K562 (cell line): ENCODE measurements around the gene TM7SF2. TPM values are rescaled to one million over a fixed set of nuclear protein-coding genes. Genes with fewer than 3 reads are reported as not detected.
A peak's percentile ranks its signal among the peaks of the same experiment; 100 is the strongest.

Source experiments
- ATF1 ChIP-seq, 2 experiments: fragments of 450-650 bp in 1 of 2; IDR thresholded peaks; 2 replicates each; pipeline ENCODE4 v1.6.1; 2016; ENCODE audit warnings: missing compliant biosample characterization in 1 of 2, missing genetic modification characterization in 1 of 2
- ATF7 ChIP-seq: fragments of 450-650 bp; IDR thresholded peaks from 2 replicates; pipeline ENCODE4 v1.7.1; 2014; ENCODE audit warnings: mild to moderate bottlenecking, moderate library complexity
- FOS ChIP-seq: IDR thresholded peaks from 3 replicates; pipeline ENCODE4 v1.6.1; 2011; ENCODE audit not compliant: insufficient read length; ENCODE audit errors: extremely low read depth
- LEF1 ChIP-seq: fragments of 450-650 bp; IDR thresholded peaks from 2 replicates; pipeline ENCODE4 v1.6.1; 2016; ENCODE audit warnings: mild to moderate bottlenecking
- RBM17 ChIP-seq: fragments of 200-400 bp; formaldehyde crosslinking; IDR thresholded peaks from 2 replicates; pipeline ENCODE4 v1.6.1; 2017; ENCODE audit warnings: low read depth, mild to moderate bottlenecking, low read length, borderline replicate concordance
- SMARCB1 ChIP-seq: IDR thresholded peaks from 2 replicates; pipeline ENCODE4 v1.6.1; 2011; ENCODE audit warnings: improper control_type of control experiment, low read depth; ENCODE audit not compliant: insufficient read length
- ZEB2 ChIP-seq: fragments of 450-650 bp; IDR thresholded peaks from 2 replicates; pipeline ENCODE4 v1.6.1; 2016
- ZNF239 ChIP-seq: fragments of 250-450 bp; sonication (Bioruptor Pico); IDR thresholded peaks from 2 replicates; pipeline ENCODE4 v1.4.0; 2020; ENCODE audit warnings: mild to moderate bottlenecking
- ZNF384 ChIP-seq: IDR thresholded peaks from 2 replicates; pipeline ENCODE4 v1.6.1; 2012; ENCODE audit warnings: low read depth, low read length, improper control_type of control experiment
- ZNF507 ChIP-seq: conservative IDR thresholded peaks from 2 replicates; pipeline ENCODE4 v1.6.1; 2017; ENCODE audit warnings: missing genetic modification characterization, missing compliant biosample characterization
- polyA plus RNA-seq, 8 experiments: library from polyadenylated mRNA; depleted of rRNA in 4 of 8; stranded (reverse) in 5 of 8; unstranded in 3 of 8; fragments of >200 nt; fragmentation: Nextera tagmentation in 2 of 8; fragmentation: Illumina TruSeq in 1 of 8; extraction: Ambion mirVana in 2 of 8; extraction: Trizol in 1 of 8; gene quantifications; 2 replicates each; pipeline versions ENCODE4 v1.2.1 to v1.2.3, GENCODE V29; 2011 to 2014; ENCODE audit warnings: inconsistent platforms in 1 of 8, missing spikeins in 1 of 8
- total RNA-seq, 7 experiments: library from RNA; depleted of rRNA in 6 of 7; stranded (reverse); fragments of >200 nt in 6 of 7; fragmentation: Illumina TruSeq in 2 of 7; extraction: Trizol in 2 of 7; gene quantifications; 2 replicates each; pipeline versions ENCODE4 v1.2.1 to v1.2.3, GENCODE V29; 2011 to 2021; ENCODE audit warnings: low replicate concordance in 1 of 7
- TF ChIP-seq, protein P1 (sequence below): fragments of 450-650 bp; IDR thresholded peaks from 2 replicates; pipeline ENCODE4 v1.6.1; 2016; ENCODE audit warnings: mild to moderate bottlenecking, moderate library complexity
- TF ChIP-seq, protein P2 (sequence below): fragments of 250-450 bp; sonication (Bioruptor Pico); IDR thresholded peaks from 2 replicates; pipeline ENCODE4 v1.5.0; 2022; ENCODE audit warnings: mild to moderate bottlenecking
- TF ChIP-seq, protein P3 (sequence below), 2 experiments: fragments of 450-650 bp; IDR thresholded peaks; 2 replicates each; pipeline ENCODE4 v1.6.1; 2016

The TM7SF2 gene
- total and polyA plus RNA-seq, 9 of the 15 experiments (the other 6 are each of a cell fraction or from before 2014, with no cell fraction given): 1.2 to 22.0 (median 14.3) TPM

DNA sequence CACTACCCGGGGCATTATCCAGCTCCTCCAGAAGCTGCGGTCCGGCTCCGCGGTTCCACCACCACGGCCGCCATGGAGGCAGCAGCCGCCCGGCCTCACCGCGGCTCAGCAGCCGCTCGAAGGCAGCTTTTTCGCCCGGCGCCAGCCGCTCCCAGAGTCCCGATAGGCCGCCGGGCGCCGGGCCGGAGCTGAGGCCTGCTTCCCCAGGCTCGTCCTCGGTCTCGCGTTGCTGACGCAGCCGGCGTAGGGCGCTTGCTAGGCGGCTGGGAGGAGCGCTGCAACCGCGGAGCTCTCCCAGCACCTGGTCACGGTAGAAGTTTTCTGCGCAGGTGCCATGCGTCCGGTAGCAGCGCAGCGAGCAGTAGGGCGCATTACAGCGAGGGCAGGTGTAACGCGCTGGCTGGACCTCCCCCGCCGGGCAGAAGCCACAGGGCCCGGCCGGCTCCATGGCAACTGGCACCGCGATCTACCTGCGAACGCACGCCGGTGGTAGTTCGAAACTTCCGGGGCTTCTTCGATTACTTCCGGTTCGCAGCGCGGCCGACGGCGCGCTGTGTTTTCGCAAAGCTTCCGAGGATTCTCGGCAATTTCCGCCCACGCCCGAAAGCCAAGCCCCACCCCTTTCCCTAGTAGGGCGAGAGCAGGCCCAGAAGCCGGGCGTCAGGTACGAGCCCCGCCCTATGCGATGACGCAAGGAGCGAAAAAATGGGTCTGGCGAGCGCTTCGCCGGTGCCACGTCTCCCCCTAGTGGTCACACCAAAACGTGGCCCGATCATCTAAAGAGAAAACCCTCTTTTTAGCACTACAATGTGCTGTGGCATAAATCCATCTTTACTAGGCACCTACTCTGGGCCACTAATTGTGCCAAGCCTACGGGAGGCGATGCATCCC is 5.8 kb downstream of the TM7SF2 start, which contains the start of gene ZNHIT2 (continued):
- TF ChIP-seq FOS: no peak
- peak; percentile 97 for TF ChIP-seq ATF7
- no peak for TF ChIP-seq LEF1
- no peak for TF ChIP-seq ZNF507 (tag)
- TF ChIP-seq, protein P1, sequence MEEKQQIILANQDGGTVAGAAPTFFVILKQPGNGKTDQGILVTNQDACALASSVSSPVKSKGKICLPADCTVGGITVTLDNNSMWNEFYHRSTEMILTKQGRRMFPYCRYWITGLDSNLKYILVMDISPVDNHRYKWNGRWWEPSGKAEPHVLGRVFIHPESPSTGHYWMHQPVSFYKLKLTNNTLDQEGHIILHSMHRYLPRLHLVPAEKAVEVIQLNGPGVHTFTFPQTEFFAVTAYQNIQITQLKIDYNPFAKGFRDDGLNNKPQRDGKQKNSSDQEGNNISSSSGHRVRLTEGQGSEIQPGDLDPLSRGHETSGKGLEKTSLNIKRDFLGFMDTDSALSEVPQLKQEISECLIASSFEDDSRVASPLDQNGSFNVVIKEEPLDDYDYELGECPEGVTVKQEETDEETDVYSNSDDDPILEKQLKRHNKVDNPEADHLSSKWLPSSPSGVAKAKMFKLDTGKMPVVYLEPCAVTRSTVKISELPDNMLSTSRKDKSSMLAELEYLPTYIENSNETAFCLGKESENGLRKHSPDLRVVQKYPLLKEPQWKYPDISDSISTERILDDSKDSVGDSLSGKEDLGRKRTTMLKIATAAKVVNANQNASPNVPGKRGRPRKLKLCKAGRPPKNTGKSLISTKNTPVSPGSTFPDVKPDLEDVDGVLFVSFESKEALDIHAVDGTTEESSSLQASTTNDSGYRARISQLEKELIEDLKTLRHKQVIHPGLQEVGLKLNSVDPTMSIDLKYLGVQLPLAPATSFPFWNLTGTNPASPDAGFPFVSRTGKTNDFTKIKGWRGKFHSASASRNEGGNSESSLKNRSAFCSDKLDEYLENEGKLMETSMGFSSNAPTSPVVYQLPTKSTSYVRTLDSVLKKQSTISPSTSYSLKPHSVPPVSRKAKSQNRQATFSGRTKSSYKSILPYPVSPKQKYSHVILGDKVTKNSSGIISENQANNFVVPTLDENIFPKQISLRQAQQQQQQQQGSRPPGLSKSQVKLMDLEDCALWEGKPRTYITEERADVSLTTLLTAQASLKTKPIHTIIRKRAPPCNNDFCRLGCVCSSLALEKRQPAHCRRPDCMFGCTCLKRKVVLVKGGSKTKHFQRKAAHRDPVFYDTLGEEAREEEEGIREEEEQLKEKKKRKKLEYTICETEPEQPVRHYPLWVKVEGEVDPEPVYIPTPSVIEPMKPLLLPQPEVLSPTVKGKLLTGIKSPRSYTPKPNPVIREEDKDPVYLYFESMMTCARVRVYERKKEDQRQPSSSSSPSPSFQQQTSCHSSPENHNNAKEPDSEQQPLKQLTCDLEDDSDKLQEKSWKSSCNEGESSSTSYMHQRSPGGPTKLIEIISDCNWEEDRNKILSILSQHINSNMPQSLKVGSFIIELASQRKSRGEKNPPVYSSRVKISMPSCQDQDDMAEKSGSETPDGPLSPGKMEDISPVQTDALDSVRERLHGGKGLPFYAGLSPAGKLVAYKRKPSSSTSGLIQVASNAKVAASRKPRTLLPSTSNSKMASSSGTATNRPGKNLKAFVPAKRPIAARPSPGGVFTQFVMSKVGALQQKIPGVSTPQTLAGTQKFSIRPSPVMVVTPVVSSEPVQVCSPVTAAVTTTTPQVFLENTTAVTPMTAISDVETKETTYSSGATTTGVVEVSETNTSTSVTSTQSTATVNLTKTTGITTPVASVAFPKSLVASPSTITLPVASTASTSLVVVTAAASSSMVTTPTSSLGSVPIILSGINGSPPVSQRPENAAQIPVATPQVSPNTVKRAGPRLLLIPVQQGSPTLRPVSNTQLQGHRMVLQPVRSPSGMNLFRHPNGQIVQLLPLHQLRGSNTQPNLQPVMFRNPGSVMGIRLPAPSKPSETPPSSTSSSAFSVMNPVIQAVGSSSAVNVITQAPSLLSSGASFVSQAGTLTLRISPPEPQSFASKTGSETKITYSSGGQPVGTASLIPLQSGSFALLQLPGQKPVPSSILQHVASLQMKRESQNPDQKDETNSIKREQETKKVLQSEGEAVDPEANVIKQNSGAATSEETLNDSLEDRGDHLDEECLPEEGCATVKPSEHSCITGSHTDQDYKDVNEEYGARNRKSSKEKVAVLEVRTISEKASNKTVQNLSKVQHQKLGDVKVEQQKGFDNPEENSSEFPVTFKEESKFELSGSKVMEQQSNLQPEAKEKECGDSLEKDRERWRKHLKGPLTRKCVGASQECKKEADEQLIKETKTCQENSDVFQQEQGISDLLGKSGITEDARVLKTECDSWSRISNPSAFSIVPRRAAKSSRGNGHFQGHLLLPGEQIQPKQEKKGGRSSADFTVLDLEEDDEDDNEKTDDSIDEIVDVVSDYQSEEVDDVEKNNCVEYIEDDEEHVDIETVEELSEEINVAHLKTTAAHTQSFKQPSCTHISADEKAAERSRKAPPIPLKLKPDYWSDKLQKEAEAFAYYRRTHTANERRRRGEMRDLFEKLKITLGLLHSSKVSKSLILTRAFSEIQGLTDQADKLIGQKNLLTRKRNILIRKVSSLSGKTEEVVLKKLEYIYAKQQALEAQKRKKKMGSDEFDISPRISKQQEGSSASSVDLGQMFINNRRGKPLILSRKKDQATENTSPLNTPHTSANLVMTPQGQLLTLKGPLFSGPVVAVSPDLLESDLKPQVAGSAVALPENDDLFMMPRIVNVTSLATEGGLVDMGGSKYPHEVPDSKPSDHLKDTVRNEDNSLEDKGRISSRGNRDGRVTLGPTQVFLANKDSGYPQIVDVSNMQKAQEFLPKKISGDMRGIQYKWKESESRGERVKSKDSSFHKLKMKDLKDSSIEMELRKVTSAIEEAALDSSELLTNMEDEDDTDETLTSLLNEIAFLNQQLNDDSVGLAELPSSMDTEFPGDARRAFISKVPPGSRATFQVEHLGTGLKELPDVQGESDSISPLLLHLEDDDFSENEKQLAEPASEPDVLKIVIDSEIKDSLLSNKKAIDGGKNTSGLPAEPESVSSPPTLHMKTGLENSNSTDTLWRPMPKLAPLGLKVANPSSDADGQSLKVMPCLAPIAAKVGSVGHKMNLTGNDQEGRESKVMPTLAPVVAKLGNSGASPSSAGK: no peak
- peak; percentile 65; the same call in 1 of the 2 replicates for TF ChIP-seq ZEB2
- TF ChIP-seq RBM17: no peak
- TF ChIP-seq, protein P2, sequence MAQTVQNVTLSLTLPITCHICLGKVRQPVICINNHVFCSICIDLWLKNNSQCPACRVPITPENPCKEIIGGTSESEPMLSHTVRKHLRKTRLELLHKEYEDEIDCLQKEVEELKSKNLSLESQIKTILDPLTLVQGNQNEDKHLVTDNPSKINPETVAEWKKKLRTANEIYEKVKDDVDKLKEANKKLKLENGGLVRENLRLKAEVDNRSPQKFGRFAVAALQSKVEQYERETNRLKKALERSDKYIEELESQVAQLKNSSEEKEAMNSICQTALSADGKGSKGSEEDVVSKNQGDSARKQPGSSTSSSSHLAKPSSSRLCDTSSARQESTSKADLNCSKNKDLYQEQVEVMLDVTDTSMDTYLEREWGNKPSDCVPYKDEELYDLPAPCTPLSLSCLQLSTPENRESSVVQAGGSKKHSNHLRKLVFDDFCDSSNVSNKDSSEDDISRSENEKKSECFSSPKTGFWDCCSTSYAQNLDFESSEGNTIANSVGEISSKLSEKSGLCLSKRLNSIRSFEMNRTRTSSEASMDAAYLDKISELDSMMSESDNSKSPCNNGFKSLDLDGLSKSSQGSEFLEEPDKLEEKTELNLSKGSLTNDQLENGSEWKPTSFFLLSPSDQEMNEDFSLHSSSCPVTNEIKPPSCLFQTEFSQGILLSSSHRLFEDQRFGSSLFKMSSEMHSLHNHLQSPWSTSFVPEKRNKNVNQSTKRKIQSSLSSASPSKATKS: no peak
- TF ChIP-seq SMARCB1: no peak
- TF ChIP-seq, protein P3, sequence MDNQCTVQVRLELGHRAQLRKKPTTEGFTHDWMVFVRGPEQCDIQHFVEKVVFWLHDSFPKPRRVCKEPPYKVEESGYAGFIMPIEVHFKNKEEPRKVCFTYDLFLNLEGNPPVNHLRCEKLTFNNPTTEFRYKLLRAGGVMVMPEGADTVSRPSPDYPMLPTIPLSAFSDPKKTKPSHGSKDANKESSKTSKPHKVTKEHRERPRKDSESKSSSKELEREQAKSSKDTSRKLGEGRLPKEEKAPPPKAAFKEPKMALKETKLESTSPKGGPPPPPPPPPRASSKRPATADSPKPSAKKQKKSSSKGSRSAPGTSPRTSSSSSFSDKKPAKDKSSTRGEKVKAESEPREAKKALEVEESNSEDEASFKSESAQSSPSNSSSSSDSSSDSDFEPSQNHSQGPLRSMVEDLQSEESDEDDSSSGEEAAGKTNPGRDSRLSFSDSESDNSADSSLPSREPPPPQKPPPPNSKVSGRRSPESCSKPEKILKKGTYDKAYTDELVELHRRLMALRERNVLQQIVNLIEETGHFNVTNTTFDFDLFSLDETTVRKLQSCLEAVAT (IDR thresholded peaks at IDR 0.05): no peak
- TF ChIP-seq ATF1 (CRISPR knock-in tag; IDR thresholded peaks at IDR 0.05): no peak; the same call in 1 of the 2 replicates
- TF ChIP-seq ATF1 (tag; IDR thresholded peaks at IDR 0.05): peak; percentile 96
- TF ChIP-seq ZNF384: peak; percentile 83
- TF ChIP-seq ZNF239 (CRISPR knock-in tag): no peak
